Tibial artery (tissue), 4 donors: ENCODE data around the gene CNNM3.

ENCODE experiments used
- DNase-seq, 2 donors: peaks; one replicate each; pipeline ENCODE4 v3.0.0-alpha.2; 2019
- H3K27ac ChIP-seq, 2 donors: fragments of 200-600 bp; sonication (generic) in 1 of 2; 1 replicate in 1 of 2; 2 replicates in 1 of 2; pipeline ENCODE4 v1.5.1; 2018 to 2019; ENCODE audit warnings: mild to moderate bottlenecking in 1 of 2
- H3K27me3 ChIP-seq, 2 donors: fragments of 200-600 bp; sonication (generic) in 1 of 2; one replicate each; pipeline versions ENCODE4 v1.5.1 to v1.6.0; 2016 to 2019
- H3K36me3 ChIP-seq, 3 donors: fragments of 200-600 bp; sonication (generic) in 2 of 3; one replicate each; pipeline ENCODE4 v1.5.1; 2016 to 2019; ENCODE audit warnings: mild to moderate bottlenecking in 2 of 3
- H3K4me1 ChIP-seq, 4 donors: fragments of 200-600 bp; sonication (generic) in 2 of 4; 1 replicate in 3 of 4; 2 replicates in 1 of 4; pipeline ENCODE4 v1.5.1; 2016 to 2019
- H3K4me3 ChIP-seq, 2 donors: fragments of 200-600 bp; sonication (generic) in 1 of 2; 1 replicate in 1 of 2; 2 replicates in 1 of 2; pipeline ENCODE4 v1.5.1; 2018 to 2019; ENCODE audit warnings: mild to moderate bottlenecking in 2 of 2
- H3K9me3 ChIP-seq, 3 donors: fragments of 200-600 bp; sonication (generic) in 1 of 3; one replicate each; pipeline ENCODE4 v1.5.1; 2016 to 2019
- intact Hi-C: fragments of 100-400 bp; cut with DNase I; formaldehyde crosslinking; loops from one replicate; pipeline ENCODE4 v1.15.0; 2023; ENCODE audit warnings: low total_unique reads
- TF ChIP-seq, protein P1 (sequence below), 2 experiments: fragments of 200-600 bp in 1 of 2; fragments of 450-650 bp in 1 of 2; IDR thresholded peaks; one replicate each; pipeline ENCODE4 v1.5.1; 2017 to 2019; ENCODE audit warnings: antibody characterized with exemption in 2 of 2, mild to moderate bottlenecking in 1 of 2, moderate library complexity in 1 of 2

Gene CNNM3

DNA sequence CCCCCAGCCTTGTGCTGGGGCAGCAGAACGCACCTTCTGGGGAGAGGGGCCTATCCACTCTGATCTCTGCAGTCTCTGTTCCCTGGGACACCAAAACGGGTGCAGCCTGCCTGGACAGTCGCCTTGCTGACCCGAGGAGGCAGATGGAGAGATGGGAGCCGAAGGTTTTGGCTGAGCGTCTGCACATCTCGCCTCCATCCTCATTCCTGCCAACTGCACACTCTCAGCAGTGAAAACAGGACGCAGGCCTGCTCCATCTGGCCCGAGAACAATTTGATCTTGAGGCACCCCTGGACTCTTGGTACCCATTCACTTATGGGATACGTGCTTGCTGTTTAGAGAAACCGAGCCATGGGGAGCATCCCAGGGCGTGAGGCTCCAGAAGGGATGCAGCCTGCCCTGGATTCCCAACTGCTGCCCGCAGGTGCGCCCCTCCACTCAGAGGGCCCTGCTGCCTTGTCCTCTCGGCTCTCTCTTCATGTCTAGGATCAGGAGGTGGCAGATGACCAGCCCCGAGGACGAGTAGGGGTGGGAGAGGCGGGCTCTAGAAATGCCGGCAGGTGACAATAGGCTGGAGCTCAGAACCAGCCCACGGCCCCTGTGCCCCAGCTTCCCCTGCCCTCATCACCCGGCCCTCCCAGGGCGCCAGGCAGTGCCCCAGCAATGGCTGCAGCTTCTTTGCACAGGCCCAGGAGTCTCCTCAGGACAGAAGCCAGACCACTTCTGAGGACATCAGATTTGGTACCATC, 62.9 kb downstream of the CNNM3 start:
- no peak overlapping the region for H3K27ac ChIP-seq
- H3K4me3 ChIP-seq = no peak overlapping the region
- H3K9me3 ChIP-seq = no peaks in the 10 kb centered on the region
- no peaks in the 10 kb centered on the region for H3K36me3 ChIP-seq
- intact Hi-C loops = no loop called here
- H3K27me3 ChIP-seq = no peaks in the 10 kb centered on the region
- DNase-seq = no peak
- TF ChIP-seq, protein P1, sequence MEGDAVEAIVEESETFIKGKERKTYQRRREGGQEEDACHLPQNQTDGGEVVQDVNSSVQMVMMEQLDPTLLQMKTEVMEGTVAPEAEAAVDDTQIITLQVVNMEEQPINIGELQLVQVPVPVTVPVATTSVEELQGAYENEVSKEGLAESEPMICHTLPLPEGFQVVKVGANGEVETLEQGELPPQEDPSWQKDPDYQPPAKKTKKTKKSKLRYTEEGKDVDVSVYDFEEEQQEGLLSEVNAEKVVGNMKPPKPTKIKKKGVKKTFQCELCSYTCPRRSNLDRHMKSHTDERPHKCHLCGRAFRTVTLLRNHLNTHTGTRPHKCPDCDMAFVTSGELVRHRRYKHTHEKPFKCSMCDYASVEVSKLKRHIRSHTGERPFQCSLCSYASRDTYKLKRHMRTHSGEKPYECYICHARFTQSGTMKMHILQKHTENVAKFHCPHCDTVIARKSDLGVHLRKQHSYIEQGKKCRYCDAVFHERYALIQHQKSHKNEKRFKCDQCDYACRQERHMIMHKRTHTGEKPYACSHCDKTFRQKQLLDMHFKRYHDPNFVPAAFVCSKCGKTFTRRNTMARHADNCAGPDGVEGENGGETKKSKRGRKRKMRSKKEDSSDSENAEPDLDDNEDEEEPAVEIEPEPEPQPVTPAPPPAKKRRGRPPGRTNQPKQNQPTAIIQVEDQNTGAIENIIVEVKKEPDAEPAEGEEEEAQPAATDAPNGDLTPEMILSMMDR (IDR thresholded peaks at IDR 0.05) = no peak
- peaks cover 0 to 8% (median 3%) of the 10 kb centered on the region in 4 donors for H3K4me1 ChIP-seq

GRCh38 chr2:96879545-96880040, 63.5 kb downstream of the CNNM3 start:
- intact Hi-C loops = no loop called here
- TF ChIP-seq, protein P1 (IDR thresholded peaks at IDR 0.05) = no peak
- Histone ChIP-seq H3K9me3 (no peaks in the 10 kb centered on the region), H3K27ac (no peak overlapping the region), H3K27me3 (no peaks in the 10 kb centered on the region), H3K4me1 (peaks cover 0 to 2% (median 0%) of the 10 kb centered on the region in 4 donors), H3K4me3 (no peak overlapping the region), H3K36me3 (no peaks in the 10 kb centered on the region)
- no peak for DNase-seq

DNA sequence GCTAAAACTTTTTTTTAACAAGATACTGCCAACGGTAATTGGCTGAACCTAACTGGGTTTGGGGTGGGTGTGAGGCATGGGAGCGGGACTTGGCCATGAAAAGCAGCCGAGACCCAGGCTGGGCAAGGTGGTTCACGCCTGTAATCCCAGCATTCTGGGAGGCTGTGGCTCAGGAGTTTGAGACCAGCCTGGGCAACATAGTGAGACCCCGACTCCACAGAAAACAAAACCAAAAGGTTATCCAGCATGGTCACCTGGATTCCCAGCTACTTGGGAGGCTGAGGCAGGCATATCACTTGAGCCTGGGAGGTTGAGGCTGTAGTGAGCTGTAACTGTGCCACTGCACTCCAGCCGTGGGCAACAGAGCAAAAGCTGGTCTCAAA, 64.8 kb downstream of the CNNM3 start:
- no peaks in the 10 kb centered on the region for H3K36me3 ChIP-seq
- no peaks in the 10 kb centered on the region for H3K27me3 ChIP-seq
- no peak overlapping the region for H3K4me3 ChIP-seq
- no peaks in the 10 kb centered on the region for H3K9me3 ChIP-seq
- no peaks in the 10 kb centered on the region for H3K4me1 ChIP-seq
- TF ChIP-seq, protein P1 (IDR thresholded peaks at IDR 0.05) = no peak
- no peak overlapping the region for H3K27ac ChIP-seq
- no peak for DNase-seq
- intact Hi-C loops = no loop called here

- H3K9me3 ChIP-seq = no peaks in the 10 kb centered on the region
- peaks cover 0 to 7% (median 0%) of the 10 kb centered on the region in 4 donors for H3K4me1 ChIP-seq
- H3K27ac ChIP-seq = no peak overlapping the region
- no peak overlapping the region for H3K4me3 ChIP-seq
- no peaks in the 10 kb centered on the region for H3K36me3 ChIP-seq
- H3K27me3 ChIP-seq = no peaks in the 10 kb centered on the region
- TF ChIP-seq, protein P1 (IDR thresholded peaks at IDR 0.05) = no peak
- intact Hi-C loops = no loop called here
- DNase-seq = no peak
These were observed 65.5 kb downstream of the CNNM3 start for GRCh38 chr2:96881349-96882195.

DNA sequence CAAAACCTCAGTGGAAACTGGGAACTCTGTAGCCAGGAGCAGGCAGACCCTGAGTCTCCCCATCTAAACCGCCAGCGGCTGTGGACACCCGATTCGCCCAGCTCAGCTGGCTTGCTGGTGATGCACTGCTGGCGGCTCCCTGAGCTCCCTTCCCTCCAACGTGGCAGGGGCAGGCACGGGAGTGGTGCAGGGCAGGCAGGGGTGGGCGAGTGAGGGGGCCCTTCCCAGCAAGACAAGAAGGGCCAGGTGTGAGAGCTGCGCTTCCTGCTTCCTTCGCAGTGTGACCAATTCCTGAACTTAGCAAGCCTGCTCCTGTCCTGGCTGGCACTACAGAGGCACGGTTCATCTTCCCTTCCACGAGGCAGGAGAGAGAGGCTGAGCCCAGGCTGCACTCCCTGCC, 66.2 kb downstream of the CNNM3 start:
- no peak overlapping the region for H3K4me3 ChIP-seq
- intact Hi-C loops = no loop called here
- H3K27me3 ChIP-seq = no peaks in the 10 kb centered on the region
- H3K27ac ChIP-seq = no peak overlapping the region
- peaks cover 0 to 13% (median 3%) of the 10 kb centered on the region in 4 donors for H3K4me1 ChIP-seq
- no peaks in the 10 kb centered on the region for H3K36me3 ChIP-seq
- TF ChIP-seq, protein P1 (IDR thresholded peaks at IDR 0.05) = no peak
- no peak for DNase-seq
- H3K9me3 ChIP-seq = no peaks in the 10 kb centered on the region
